Kidney (tissue), 14 donors: ENCODE measurements around the gene PRDM16. TPM values are rescaled to one million over a fixed set of nuclear protein-coding genes. Genes with fewer than 3 reads are reported as not detected.

Experiments used
- DNase-seq, 5 donors: peaks; one replicate each; pipeline ENCODE4 v3.0.0-alpha.2; 2013 to 2020
- FAIRE-seq: peaks from 2 replicates; lab custom pipeline; 2012; peaks lifted over from hg19 to GRCh38; lab: Jason Lieb, UNC
- H3K27ac ChIP-seq, 2 donors: one replicate each; pipeline ENCODE4 v1.7.0; 2013; ENCODE audit warnings: low read depth in 2 of 2, low read length in 2 of 2, inconsistent platforms in 1 of 2
- H3K27me3 ChIP-seq: one replicate; pipeline ENCODE4 v1.7.1; 2013; ENCODE audit warnings: low read length, inconsistent platforms; ENCODE audit not compliant: control insufficient read depth, insufficient read depth
- H3K36me3 ChIP-seq, 3 donors: one replicate each; pipeline versions ENCODE4 v1.7.0 to v1.7.1; 2013; ENCODE audit warnings: low read length in 3 of 3, control low read depth in 1 of 3, inconsistent platforms in 1 of 3; ENCODE audit not compliant: insufficient read depth in 3 of 3, control insufficient read depth in 2 of 3
- H3K4me1 ChIP-seq, 3 donors: one replicate each; pipeline versions ENCODE4 v1.7.0 to v1.7.1; 2013; ENCODE audit warnings: low read length in 3 of 3, inconsistent platforms in 1 of 3, low read depth in 1 of 3; ENCODE audit not compliant: control insufficient read depth in 2 of 3, insufficient read depth in 2 of 3
- H3K4me3 ChIP-seq, 3 donors: one replicate each; pipeline versions ENCODE4 v1.7.0 to v1.8.1; 2013; ENCODE audit warnings: low read length in 3 of 3, control low read depth in 1 of 3, inconsistent platforms in 1 of 3
- H3K9ac ChIP-seq, 3 donors: one replicate each; pipeline versions ENCODE4 v1.7.0 to v1.7.1; 2013; ENCODE audit warnings: low read length in 3 of 3, control low read depth in 1 of 3, inconsistent platforms in 1 of 3
- H3K9me3 ChIP-seq, 3 donors: one replicate each; pipeline versions ENCODE4 v1.7.0 to v1.7.1; 2013; ENCODE audit warnings: low read length in 3 of 3, control low read depth in 1 of 3, inconsistent platforms in 1 of 3; ENCODE audit not compliant: control insufficient read depth in 2 of 3, insufficient read depth in 1 of 3
- CTCF ChIP-seq: IDR thresholded peaks from 3 replicates; pipeline ENCODE4 v1.5.1; 2012; ENCODE audit warnings: mild to moderate bottlenecking, moderate library complexity, borderline replicate concordance; ENCODE audit not compliant: insufficient read depth; ENCODE audit errors: extremely low read depth
- intact Hi-C: fragments of 100-400 bp; cut with DNase I; formaldehyde crosslinking; loops from one replicate; pipeline ENCODE4 v1.11.1; 2022
- polyA plus RNA-seq: library from polyadenylated mRNA; stranded (reverse); fragments of 350-450 nt; fragmentation: Illumina TruSeq; extraction: RNeasy Lipid Tissue Mini Kit (QIAGEN cat#74804); gene quantifications from one replicate; pipeline ENCODE4 v1.2.3, GENCODE V29; 2014; ENCODE audit warnings: low read depth, low replicate concordance; ENCODE audit not compliant: insufficient read depth
- total RNA-seq: library from RNA; stranded (reverse); fragmentation: NEBNext Ultra II Directional; extraction: Animal tissue kit (Norgen Biotek cat#: 25700); gene quantifications from one replicate; pipeline ENCODE4 v1.2.1, GENCODE V29; 2021
- donor health status: control.
- donor health status: control.
- donor health status: control.
- donor health status: control.
- donor health status: control.
- donor health status: DM: yes; HTN: yes; CAD: no.
- donor health status: Normal renal cell carcinoma (clear cell type).

Gene PRDM16
- total and polyA plus RNA-seq, 2 donors from 2014 or later: 3.0 to 21.9 TPM

- TF ChIP-seq CTCF: no peak
- intact Hi-C loops: no loop called here
- peak overlapping the region in 1 of 2 donors; percentile 24 for H3K27ac ChIP-seq
- FAIRE-seq (no peak), DNase-seq (no peak)
- no peak overlapping the region for H3K9ac ChIP-seq
- no peaks in the 10 kb centered on the region for H3K9me3 ChIP-seq
- no peaks in the 10 kb centered on the region for H3K36me3 ChIP-seq
- peaks cover 5% of the 10 kb centered on the region for H3K27me3 ChIP-seq
- no peak overlapping the region for H3K4me3 ChIP-seq
- peaks cover 0 to 5% (median 0%) of the 10 kb centered on the region in 3 donors for H3K4me1 ChIP-seq
Measured at GRCh38 chr1:3270403-3271245, 201.6 kb downstream of the PRDM16 start.

DNA sequence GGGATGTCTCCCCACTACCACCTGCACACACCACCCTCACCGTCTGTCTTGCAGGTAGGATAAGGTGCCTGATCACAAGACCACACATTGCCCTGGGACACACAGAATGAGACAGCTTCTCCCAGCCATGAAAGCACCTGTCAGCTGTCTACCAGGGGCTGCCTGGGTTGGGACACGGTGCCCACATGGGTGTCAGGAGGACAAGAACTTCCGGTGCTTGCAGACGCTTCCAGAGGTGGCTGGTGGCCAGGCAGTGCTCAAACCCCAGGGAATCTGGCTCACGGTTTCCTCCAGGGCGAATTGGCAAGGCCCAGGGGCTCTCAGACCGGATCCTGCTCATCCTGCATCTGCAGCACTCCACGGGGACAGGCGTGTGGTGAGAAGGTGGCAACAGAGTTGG is 202.9 kb downstream of the PRDM16 start:
- no peak for DNase-seq
- no peaks in the 10 kb centered on the region for H3K36me3 ChIP-seq
- TF ChIP-seq CTCF: no peak
- no peak for FAIRE-seq
- H3K4me3 ChIP-seq: no peak overlapping the region
- no peak overlapping the region for H3K27ac ChIP-seq
- intact Hi-C loops: no loop called here
- H3K9me3 ChIP-seq: no peaks in the 10 kb centered on the region
- H3K9ac ChIP-seq: no peak overlapping the region
- peaks cover 5% of the 10 kb centered on the region for H3K27me3 ChIP-seq
- peaks cover 0 to 7% (median 0%) of the 10 kb centered on the region in 3 donors for H3K4me1 ChIP-seq

- H3K27ac ChIP-seq: no peak overlapping the region
- peaks cover 0 to 9% (median 0%) of the 10 kb centered on the region in 3 donors for H3K4me1 ChIP-seq
- FAIRE-seq (no peak), DNase-seq (no peak)
- peaks cover 5% of the 10 kb centered on the region for H3K27me3 ChIP-seq
- H3K9ac ChIP-seq: no peak overlapping the region
- H3K9me3 ChIP-seq: no peaks in the 10 kb centered on the region
- H3K36me3 ChIP-seq: no peaks in the 10 kb centered on the region
- H3K4me3 ChIP-seq: no peak overlapping the region
- TF ChIP-seq CTCF: no peak
- intact Hi-C loops: no loop called here
Measured at GRCh38 chr1:3272321-3273045, 203.5 kb downstream of the PRDM16 start.
